Activated CD8-positive, alpha-beta T cell treated with anti-CD3 and anti-CD28 coated beads, Interleukin-2, amount 10 ng/mL, durations not matched to agents 7 days and 5 days (primary cell): Measurements from ENCODE around the gene EEF1AKMT1. TPM values are rescaled to one million over a fixed set of nuclear protein-coding genes. Genes with fewer than 3 reads are reported as not detected.
"Not testable (repeated sequence)": the region's sequence is repeated elsewhere in the genome, so short reads cannot be mapped to it uniquely, and the experiment has no call there.

Experiments used
- ATAC-seq: fragments of 150-1000 bp; cut with Tn5 transposase; one replicate; pipeline ENCODE4 v1.10.0; 2021; ENCODE audit warnings: moderate library complexity
- CTCF ChIA-PET: fragments of 350-600 bp; sonication (Branson Sonifier 250); formaldehyde crosslinking; loops from one replicate; lab custom pipeline; 2021; ENCODE audit warnings: antibody characterized with exemption; lab: Charles Lee
- POLR2A ChIA-PET: fragments of 350-600 bp; sonication (Branson Sonifier 250); formaldehyde crosslinking; loops from one replicate; lab custom pipeline; 2021; ENCODE audit warnings: antibody characterized with exemption; lab: Charles Lee
- DNase-seq: peaks from one replicate; pipeline ENCODE4 v3.0.0-alpha.2; 2020
- H3K27ac Mint-ChIP-seq: one replicate; pipeline ENCODE4 v1.8.0; 2021; ENCODE audit warnings: mild to moderate bottlenecking, mixed read lengths
- H3K27me3 Mint-ChIP-seq: one replicate; pipeline ENCODE4 v1.8.0; 2021; ENCODE audit warnings: low read depth, mixed read lengths
- H3K36me3 Mint-ChIP-seq: one replicate; pipeline ENCODE4 v1.8.0; 2021; ENCODE audit warnings: low read depth, mixed read lengths
- H3K4me1 Mint-ChIP-seq: one replicate; pipeline ENCODE4 v1.8.0; 2021; ENCODE audit warnings: low read depth, mixed read lengths
- H3K4me3 Mint-ChIP-seq: one replicate; pipeline ENCODE4 v1.8.0; 2021; ENCODE audit warnings: mild to moderate bottlenecking, mixed read lengths
- H3K9me3 Mint-ChIP-seq: one replicate; pipeline ENCODE4 v1.8.0; 2022; ENCODE audit warnings: mixed read lengths; ENCODE audit not compliant: insufficient read depth
- total RNA-seq, 2 experiments: library from RNA; stranded (reverse); gene quantifications; one replicate each; pipeline ENCODE4 v1.2.3, GENCODE V29; 2021

EEF1AKMT1 gene
- total RNA-seq, 2 experiments from 2014 or later = 10.0 to 11.2 TPM

DNA sequence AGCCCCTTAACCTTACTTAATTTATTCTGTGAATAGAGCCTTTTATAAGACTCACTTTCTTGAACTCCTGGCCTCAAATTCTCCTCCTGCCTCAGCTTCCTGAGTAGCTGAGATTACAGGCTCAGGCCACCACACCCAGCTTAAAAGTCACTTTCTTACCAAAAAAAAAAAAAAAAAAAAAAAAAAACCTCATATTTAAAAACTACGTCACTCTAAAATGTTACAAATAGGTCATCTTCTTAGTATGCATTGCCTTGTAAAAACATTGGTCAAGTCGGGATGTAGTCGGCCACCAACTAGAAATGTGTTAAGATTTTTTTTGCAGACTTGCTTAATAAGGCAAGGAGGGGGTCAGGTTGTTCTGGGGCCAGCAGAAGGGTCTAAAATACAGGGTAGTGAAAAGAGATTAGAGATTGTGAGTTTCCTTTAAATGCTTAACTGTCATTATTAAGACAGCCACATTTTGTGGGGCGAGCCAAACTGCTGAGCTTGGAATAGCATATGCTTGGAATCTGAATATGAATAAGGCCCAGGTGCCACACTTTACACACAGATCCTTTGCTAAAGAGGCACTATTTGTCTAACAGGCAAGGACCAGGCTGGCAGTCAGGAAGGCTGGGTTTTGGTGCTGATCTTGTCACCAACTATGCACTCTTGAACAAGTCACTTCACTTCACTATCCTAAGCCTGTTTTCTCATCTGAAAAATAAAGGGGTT is 86.7 kb downstream of the EEF1AKMT1 start:
- Mint-ChIP-seq H3K4me1 (no peaks in the 10 kb centered on the region), H3K27ac (no peak overlapping the region), H3K27me3 (no peaks in the 10 kb centered on the region), H3K4me3 (no peak overlapping the region), H3K36me3 (no peaks in the 10 kb centered on the region), H3K9me3 (no peaks in the 10 kb centered on the region)
- POLR2A ChIA-PET = no interaction called here
- CTCF ChIA-PET = interaction anchor here (1.3 kb wide), 1 partner anchor 10 kb away, joined by 3 read pairs; no protein-coding TSS in a partner anchor
- ATAC-seq (no peak), DNase-seq (no peak)

DNA sequence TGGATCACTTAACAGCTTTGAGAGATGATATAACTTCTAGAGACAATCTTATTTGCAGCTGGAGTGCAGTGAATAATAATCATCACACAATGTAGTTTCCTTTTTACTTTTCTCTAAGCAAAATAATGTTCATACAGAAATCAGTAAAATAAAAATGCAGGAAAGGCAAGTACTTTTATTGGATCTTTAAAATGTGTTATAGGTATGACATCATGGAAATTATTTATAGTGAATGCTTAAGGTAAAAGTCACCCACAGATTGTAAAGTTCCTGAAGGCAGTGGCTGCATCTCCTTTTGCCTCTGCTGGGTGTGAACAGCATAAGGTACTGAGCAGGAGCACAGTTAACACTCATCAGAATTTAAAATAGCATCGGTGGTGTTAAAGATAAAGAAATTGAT is 87.6 kb downstream of the EEF1AKMT1 start:
- Mint-ChIP-seq H3K27ac (no peak overlapping the region), H3K4me3 (no peak overlapping the region), H3K36me3 (no peaks in the 10 kb centered on the region), H3K9me3 (no peaks in the 10 kb centered on the region), H3K27me3 (no peaks in the 10 kb centered on the region), H3K4me1 (no peaks in the 10 kb centered on the region)
- ATAC-seq (no peak), DNase-seq (no peak)
- CTCF ChIA-PET = no interaction called here
- POLR2A ChIA-PET = no interaction called here

DNA sequence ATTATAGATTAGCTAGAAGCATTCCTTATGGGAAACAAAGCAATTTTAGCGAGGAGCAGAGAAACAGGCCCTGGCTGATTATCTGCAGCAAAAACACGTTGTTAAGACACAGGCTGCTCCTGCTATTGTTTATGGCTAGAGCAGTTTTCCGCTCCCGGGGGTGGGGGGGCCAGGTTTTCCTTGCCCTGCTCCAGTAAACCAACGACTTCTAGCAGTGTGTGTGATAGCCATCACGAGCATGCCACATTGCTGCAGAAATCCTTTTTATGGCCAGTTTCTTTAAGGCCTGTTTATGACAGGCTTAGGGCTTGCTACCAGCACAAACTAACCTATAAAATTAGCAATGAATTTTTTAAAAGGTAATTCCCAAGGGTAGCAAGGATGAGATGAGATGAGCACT is 88.7 kb downstream of the EEF1AKMT1 start:
- Mint-ChIP-seq H3K27me3 (no peaks in the 10 kb centered on the region), H3K4me1 (no peaks in the 10 kb centered on the region), H3K36me3 (no peaks in the 10 kb centered on the region), H3K9me3 (no peaks in the 10 kb centered on the region), H3K4me3 (no peak overlapping the region), H3K27ac (no peak overlapping the region)
- DNase-seq = no peak
- no peak for ATAC-seq
- ChIA-PET POLR2A (no interaction called here), CTCF (no interaction called here)

DNA sequence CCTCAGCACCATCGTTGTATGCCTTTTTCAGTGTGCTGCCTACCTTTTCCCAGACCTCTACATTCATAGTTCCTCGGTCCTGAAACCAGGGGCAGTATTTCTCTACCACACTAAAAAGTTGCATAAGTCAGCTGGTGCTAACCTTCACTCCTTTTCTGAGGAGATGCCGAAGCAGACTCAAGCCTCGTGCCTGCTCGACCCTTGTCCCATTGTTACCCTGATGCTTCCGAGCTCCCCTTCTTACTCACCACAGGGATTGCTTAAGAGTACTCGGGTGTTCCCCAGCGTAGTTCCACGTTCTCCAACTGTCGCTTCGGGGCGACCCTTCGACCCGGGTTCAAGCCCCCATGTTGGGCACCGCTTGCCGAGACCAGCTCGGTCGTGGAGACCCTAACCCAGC is 89.2 kb downstream of the EEF1AKMT1 start:
- no peaks in the 10 kb centered on the region for H3K36me3 Mint-ChIP-seq
- CTCF ChIA-PET = interaction anchor here (0.6 kb wide), 1 partner anchor 530 kb away, joined by 4 read pairs; no protein-coding TSS in a partner anchor
- no peak overlapping the region for H3K27ac Mint-ChIP-seq

DNA sequence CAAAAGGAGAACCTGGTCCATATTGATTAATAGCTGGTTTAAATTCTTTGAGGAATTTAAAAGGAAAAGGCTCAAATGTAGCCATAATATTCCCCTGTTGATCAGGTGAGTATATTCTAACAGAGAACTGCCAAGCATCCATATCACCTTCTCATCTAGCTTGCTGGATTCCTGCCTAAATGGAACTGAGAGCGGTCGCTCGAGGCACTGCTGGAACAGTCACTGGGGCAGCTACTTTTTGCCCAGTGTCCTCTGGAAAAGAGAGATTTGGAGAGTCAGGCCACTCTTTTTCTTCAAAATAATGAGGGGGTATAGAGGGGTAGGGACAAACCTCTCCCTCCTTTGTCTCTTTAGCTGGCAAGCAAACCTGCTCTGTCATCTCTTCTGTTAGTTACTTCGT is 89.7 kb downstream of the EEF1AKMT1 start:
- no peak overlapping the region for H3K4me3 Mint-ChIP-seq
- H3K4me1 Mint-ChIP-seq = no peaks in the 10 kb centered on the region
- H3K27me3 Mint-ChIP-seq = no peaks in the 10 kb centered on the region
- H3K36me3 Mint-ChIP-seq = no peaks in the 10 kb centered on the region
- no peak for DNase-seq
- ChIA-PET POLR2A (no interaction called here), CTCF (interaction anchor here (0.6 kb wide), 1 partner anchor 529 kb away, joined by 4 read pairs; no protein-coding TSS in a partner anchor)
- H3K9me3 Mint-ChIP-seq = no peaks in the 10 kb centered on the region
- no peak for ATAC-seq
- H3K27ac Mint-ChIP-seq = no peak overlapping the region

More for the DNA sequence above, 89.2 kb downstream of the EEF1AKMT1 start:
- no peaks in the 10 kb centered on the region for H3K4me1 Mint-ChIP-seq
- DNase-seq (no peak), ATAC-seq (no peak)
- H3K4me3 Mint-ChIP-seq = no peak overlapping the region
- no peaks in the 10 kb centered on the region for H3K9me3 Mint-ChIP-seq
- no peaks in the 10 kb centered on the region for H3K27me3 Mint-ChIP-seq
- POLR2A ChIA-PET = no interaction called here

DNA sequence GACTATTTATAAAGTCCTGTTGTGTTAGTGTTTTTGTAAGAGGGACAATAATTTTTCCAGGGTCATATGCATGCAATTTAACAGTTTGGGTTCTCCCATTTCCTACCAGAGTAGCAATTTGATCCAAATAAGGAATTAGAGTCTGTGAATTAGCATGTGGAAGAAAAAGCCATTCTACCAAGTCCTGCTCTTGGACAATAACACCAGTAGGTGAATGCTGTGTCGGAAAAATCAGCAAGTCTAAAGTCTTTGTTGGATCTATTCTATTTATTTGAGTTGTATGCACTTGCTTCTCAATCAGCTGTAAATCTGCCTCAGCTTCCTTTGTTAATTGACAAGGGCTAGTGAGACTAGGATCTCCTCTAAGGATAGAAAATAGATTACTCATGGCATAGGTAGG is 91.7 kb downstream of the EEF1AKMT1 start:
- Mint-ChIP-seq H3K4me1 (no peaks in the 10 kb centered on the region), H3K36me3 (no peaks in the 10 kb centered on the region), H3K27ac (no peak overlapping the region), H3K4me3 (no peak overlapping the region), H3K9me3 (no peaks in the 10 kb centered on the region), H3K27me3 (no peaks in the 10 kb centered on the region)
- CTCF ChIA-PET = no interaction called here
- POLR2A ChIA-PET = no interaction called here
- ATAC-seq (no peak), DNase-seq (no peak)

DNA sequence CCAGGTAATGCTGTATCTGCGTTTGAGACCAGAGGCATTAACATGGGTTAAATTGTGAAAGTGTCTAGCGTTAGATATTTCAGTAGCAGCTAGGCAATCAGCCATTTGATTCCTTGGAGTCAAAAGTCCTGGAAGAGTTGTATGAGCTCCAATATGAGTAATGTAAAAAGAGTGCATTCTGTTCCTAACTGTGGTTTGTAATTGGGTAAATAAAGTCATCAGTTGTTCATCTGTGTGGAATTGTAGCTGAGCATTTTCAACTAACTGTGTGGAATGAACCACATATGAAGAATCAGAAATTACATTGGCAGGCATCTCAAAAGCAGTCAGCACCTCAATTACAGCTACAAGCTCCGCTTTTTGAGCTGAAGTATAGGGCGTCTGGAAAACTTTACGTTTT is 92.3 kb downstream of the EEF1AKMT1 start:
- CTCF ChIA-PET, H3K4me1 Mint-ChIP-seq, DNase-seq, ATAC-seq, H3K4me3 Mint-ChIP-seq, H3K9me3 Mint-ChIP-seq, H3K36me3 Mint-ChIP-seq, H3K27ac Mint-ChIP-seq, H3K27me3 Mint-ChIP-seq, POLR2A ChIA-PET: not testable (repeated sequence)

DNA sequence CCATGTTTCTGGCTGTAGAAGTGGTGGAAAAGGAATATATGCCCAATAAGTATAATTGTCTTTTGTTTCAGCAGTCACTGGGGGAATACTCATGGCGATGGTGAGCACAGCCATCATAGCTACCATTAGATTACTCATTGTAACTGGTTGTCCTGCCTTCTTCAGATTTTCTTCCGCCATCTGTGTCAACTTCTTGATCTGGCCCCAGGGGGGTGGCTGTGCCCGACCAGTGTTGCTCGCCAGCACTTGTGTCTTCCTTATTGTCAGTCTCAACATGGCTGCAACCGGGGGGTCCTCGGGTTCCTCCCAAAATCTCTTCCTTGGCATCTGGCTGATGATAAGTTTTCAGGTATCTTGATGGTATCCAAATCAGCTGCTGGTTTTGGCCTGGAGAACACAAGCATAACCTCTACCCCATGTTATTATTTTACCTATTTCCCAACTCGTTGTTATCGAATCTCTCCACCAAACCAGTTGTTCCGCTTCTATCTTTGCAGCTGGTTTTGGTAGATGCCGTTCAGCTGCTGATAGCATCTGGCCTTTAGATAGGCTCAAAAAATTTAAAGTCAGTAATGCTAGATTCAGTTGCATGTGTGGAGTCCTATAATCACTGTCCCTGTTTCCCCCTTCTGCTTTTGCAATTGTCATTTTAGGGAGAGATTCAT is 93.2 kb downstream of the EEF1AKMT1 start:
- POLR2A ChIA-PET = no interaction called here
- CTCF ChIA-PET = no interaction called here
- ATAC-seq = no peak

DNA sequence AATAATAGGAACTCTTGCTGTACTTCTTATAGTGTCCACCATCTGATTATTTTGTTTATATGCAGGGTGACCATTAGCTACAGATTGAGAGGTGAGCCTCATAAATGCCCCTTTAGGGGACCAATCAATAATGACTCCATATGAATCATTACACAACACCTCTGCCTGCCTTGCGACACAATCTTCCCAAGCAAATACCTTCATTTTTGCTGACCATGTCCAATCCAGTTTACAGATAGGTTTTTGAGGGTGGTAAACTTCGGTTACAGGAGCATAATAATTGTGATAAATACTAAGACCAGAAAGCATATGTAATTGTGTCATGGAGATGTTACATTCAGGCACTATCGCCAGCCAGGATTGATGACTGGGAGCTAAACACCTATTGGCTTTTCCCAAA is 93.9 kb downstream of the EEF1AKMT1 start:
- H3K9me3 Mint-ChIP-seq = no peaks in the 10 kb centered on the region
- ATAC-seq (no peak), DNase-seq (no peak)
- POLR2A ChIA-PET = no interaction called here
- H3K27ac Mint-ChIP-seq = no peak overlapping the region
- no peaks in the 10 kb centered on the region for H3K4me1 Mint-ChIP-seq
- no peaks in the 10 kb centered on the region for H3K27me3 Mint-ChIP-seq
- H3K4me3 Mint-ChIP-seq = no peak overlapping the region
- CTCF ChIA-PET = no interaction called here
- H3K36me3 Mint-ChIP-seq = no peaks in the 10 kb centered on the region

More for the DNA sequence above, 93.2 kb downstream of the EEF1AKMT1 start:
- Mint-ChIP-seq H3K27me3 (no peaks in the 10 kb centered on the region), H3K4me3 (no peak overlapping the region), H3K36me3 (no peaks in the 10 kb centered on the region), H3K9me3 (no peaks in the 10 kb centered on the region), H3K4me1 (no peaks in the 10 kb centered on the region), H3K27ac (no peak overlapping the region)
- DNase-seq = no peak

Other genes with a start within 250 kb of the EEF1AKMT1 start
- 10 to 100 TPM; 11.5 to 13.2 TPM for gene CRYL1, start 248.1 kb downstream of the EEF1AKMT1 start, total RNA-seq
- 1 to 10 TPM; 6.6 to 7.5 TPM for gene IFT88, start 206.8 kb downstream of the EEF1AKMT1 start, total RNA-seq
- under 1 TPM; 0.13 to 0.18 TPM for gene IL17D, start 70.3 kb downstream of the EEF1AKMT1 start, total RNA-seq
- gene XPO4, start 128.8 kb upstream of the EEF1AKMT1 start, total RNA-seq = 10 to 100 TPM; 18.6 to 19.8 TPM